HG02973 (cell line): ENCODE results near the gene HCN4.

Experiments used
- ATAC-seq: cut with Tn5 transposase; IDR thresholded peaks from one replicate; pipeline ENCODE4 v1.9.1; 2021; ENCODE audit warnings: moderate library complexity; ENCODE audit not compliant: unreplicated experiment

The HCN4 gene

DNA sequence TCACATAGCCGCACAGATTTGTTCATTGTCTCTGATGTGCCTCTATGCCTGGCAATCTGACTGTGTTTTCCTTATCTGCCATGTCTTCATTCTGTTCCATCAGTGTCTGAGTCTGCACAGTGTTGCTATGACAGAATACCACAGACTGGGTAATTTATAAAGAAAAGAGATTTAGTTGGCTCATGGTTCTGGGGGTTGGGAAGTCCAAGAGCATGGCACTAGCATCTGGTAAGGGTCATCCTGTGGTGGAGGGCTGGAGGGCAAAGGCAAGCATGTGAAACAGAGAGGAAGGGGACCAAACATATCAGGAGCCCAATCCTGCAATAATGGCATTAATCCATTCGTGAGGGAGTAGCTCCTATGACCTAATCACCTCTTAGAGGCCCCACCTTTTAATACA lies 11.9 kb upstream of the HCN4 start:
- no peak for ATAC-seq

DNA sequence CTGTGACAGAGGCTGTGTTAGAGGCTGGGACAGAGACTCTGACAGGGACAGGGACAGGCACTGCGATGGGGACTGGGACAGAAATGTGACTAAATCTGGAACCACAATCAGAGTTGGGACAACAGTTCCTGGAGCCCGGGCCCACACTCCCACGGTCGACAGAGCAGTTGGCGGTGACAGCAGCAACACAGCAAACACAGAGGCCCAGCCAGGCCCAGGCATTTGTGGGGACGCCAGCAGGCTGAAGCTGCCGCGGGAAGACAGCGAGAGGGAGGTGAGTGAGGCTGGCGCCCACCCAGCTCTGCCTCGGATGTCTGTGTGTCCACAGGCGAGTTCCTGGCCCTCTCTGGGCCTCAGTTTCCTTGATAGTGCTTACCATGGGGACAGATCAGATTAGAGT lies 9.3 kb upstream of the HCN4 start:
- no peak for ATAC-seq

DNA sequence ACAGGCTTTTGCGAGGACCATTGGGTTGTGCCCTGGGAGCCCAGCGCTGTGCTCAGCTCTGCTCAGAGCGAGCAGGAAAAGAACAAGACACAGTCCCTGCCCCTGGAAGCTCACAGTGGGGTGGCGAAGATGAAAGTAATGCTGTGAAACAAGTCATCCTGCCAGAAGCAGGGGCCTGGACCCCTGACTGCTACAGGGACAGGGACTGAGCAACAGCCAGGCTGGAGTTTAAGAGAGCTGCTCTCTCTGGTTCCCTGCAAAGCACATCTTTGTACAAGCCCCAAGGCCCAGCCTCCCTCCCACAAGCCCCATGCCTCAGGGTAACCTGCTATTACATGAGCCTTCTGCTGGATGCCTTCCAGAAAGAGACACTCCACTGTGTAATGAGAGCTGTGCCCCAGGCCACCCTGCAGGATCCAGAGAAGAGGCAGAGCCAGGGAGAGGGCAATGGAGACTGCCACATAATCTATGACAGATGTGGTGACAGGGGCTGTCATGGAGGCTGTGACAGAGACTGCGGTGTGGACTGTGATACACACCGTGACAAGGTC lies 7.1 kb upstream of the HCN4 start:
- no peak for ATAC-seq

DNA sequence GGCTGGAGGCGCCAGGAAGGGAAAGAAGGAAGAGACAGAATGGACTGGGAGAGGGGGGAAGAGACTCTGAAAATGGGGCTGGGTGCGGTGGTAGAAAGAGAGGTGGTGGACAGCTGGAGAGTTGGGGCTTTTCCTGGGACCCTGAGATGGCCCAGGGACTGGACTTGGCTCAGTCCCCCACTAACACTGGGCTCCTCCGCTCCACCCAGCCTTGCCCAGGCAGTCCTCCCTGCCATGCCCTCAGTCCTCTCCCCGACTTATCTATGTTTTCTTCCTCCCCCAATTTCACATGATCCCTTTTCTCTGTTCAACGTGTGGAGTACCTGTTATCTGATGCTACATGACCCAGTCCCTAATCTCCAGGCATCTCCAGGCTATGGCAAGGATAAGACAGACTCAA lies 6.3 kb upstream of the HCN4 start:
- ATAC-seq = no peak

DNA sequence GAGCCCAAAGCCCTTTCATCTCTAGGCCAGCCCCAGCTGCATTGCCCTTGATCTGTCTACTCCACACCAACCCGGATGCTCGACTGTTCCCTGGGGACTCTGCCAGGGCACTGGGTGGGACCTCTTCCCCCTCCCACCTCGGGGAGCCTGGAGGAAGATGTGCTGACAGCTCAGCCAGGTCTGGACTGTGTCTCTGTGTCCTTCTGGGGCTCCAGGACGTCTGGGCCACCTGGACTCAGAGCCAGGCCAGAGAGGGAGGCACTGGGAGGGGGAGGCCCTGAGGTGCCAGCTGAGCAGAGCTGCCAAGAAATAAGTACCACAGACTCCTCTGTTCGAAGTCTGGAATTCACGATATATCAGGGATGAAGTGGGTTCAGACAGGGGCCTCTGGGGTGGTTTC lies 5.8 kb upstream of the HCN4 start:
- no peak for ATAC-seq

DNA sequence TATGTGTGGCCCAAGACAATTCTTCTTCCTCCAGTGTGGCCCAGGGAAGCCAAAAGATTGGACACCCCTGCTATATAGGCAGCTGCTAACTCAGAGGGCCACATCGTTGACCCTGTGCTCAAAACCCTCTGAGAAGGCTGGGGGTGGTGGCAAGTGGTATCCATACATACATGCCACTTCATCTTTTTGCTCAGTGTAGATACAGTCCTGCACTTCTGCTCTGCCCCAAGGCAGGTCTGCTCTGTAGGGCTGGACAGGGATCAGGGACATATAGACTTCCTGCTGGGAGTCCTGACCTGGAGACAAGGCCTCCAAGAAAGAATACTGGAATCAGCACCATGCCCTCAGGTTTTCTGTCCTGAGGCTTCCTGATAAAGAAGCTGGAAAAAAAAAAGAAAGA lies 4.5 kb upstream of the HCN4 start:
- ATAC-seq = no peak

DNA sequence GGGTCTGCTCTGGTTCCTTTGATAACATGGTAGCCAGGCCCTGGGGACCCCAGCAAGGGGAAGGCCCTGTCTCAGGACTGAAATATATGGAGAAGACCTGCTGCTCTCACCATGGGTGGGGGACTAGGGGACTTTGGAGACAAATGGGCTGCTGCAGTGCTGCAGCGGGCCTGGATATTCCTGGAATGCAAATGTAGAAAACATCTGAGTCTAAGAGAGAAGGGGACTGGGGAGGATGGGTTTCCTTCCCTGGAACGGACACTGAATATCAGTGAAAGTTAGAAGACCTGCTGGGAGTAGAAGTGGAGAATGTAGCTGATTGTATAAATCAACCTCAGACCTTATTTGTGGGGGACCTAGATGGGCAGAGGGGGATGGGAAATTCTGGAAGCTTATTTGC lies 3.1 kb upstream of the HCN4 start:
- no peak for ATAC-seq

DNA sequence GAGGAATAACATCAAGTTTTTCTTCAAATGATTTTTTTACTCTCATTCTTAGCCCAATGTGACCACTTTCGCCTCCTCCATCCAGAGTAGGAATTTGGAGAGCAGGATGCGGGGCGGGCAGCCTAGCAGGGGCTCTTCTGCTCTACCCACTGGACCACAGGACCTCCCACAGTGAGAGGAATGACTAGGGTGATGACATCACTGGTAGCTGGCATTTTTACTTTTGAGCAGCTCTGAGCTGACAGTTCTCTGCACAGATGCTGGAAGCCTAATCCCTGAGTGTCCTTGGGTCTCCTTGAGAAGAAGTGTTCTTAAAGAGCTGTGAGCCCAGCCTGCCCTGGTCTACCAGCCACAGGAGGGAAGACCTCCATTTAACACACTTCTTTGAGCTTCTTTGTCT lies 1.4 kb upstream of the HCN4 start:
- no peak for ATAC-seq

DNA sequence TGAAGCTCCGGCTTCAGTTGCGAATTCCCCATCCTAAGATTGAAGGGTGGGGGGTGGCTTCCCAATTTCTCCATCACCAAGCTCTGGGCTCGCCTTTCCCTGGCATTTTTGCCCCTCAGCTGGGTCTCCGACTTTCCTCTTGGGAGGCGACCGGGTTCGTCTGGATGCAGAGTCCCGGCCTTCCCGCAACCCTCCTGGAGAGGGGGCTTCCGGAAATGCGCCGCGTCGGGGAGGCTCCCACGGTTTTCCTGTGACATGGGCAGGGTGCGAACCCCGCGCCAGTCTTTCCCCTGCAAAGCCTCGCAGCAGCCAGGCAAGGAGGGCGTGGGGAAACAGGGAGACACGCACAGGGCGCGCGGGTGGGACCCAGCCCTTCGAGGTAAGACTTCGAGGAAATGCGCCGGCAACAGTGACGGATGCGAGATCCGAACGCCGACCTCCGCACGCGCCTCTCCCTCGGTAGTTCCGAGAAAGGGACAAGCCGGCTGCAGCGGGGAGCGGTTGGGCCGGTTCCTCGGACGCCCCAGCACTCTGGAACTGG lies 466 bp upstream of the HCN4 start:
- no peak for ATAC-seq

DNA sequence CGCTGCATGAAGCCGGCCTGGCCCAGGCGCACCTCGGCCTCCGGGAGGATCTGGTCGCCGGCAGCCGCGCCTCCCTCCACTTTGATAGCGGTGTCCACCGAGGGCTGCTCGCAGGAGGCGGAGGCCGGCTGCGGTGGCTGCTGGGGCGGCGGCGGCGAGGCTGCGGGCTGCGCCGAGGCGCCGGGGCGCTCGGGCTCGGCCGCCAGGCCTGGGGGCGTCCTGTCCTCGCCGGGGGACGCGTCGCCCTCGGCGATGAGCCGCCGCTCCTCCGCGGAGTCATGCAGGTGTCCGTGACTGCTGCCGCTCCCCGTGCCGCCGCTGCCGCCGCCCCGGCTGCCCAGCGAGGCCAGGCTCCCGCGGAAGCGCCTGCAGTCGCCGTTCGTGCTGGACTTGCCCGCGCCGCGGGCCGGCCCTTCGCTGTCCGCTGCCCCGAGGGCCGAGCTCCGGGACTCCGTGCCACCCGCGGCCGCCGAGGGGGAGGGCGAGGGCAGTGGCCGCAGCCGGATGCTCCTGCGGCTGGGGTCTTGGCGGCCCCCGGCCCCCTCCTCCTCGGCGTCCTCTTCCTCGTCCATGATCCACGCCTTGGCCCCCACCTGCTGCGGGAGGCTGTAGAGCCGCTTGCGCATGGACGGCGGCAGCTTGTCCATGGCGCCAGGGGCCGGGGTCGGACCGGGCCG lies 996 bp downstream of the HCN4 start:
- no peak for ATAC-seq

DNA sequence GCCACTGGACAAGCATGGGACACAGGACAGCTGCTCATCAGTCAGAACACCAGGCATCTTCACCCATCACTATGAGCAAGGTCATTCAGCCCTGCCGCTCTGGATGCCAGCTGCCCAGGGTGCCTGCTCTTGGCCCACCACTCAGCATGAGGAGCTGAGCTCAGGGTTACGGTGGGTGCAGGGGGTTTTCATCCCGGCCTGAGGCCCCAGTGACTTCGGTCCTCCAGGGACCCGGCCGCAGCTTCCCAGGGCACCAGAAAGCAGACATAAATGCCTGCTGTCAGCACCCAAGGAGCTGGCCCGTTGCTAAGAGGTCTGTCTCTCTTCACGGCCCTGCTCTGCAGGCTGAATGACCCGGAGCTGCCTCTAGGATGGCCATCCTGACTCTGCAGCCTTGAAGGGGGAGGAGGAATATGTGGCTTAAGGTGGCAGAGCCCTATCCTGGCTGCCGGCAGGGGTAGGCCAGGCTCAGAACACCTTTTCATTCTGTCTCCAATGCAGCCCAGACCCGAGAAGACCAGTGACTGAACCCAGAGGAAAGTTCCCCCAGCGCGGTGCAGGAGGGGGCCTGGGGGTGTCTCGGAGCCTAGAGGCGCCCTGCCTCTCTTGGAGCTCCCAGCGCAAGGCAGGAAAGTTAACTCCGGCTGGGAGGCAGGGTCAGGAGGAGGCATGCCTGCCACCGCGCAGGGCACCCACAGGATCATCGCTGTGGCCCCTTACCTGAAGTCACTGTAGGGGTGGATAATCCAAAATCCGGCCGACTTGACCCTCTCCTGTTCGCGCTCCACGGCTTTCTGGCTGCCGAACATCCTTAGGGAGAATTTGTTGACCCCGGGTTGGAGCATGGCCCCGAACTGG lies 1.8 kb downstream of the HCN4 start:
- no peak for ATAC-seq

DNA sequence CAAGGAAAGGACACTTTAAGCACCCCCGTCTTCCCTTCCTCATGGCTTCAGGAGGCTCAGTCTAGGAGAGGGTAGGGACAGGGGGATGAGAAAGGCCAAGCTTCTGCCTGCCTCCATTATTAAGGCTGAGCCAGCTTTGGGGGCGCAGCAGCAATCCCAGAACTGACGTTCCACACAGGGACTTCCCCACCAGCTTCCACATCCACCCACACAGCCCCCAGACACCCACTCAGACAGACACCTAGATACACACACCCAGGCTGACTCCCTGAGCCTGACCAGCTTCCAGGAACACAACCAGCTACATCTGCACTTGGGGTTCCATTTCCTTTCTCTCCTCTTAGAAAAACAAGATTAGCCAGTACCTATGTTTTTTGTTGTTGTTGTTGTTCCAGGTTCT lies 4.7 kb downstream of the HCN4 start:
- no peak for ATAC-seq

DNA sequence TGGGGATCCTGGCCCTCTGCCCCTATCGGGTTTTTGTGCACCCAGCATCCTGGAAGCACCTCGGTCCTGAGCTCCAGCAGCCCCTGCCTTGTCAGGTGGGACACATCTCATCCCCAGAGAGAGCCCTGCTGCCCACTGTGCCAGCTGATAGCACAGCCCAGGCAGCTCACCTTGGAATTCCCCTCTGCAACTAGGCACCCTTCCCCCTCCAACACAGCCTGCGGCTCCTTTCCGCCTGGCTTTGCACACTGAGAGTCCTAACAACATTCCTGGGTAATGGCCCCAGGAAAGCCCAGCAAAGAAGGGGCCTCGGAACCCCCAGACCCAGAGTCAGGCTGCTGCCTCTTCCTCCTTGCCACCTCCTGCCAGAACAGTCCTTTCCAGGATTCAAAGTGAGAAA lies 5.9 kb downstream of the HCN4 start:
- ATAC-seq = no peak

DNA sequence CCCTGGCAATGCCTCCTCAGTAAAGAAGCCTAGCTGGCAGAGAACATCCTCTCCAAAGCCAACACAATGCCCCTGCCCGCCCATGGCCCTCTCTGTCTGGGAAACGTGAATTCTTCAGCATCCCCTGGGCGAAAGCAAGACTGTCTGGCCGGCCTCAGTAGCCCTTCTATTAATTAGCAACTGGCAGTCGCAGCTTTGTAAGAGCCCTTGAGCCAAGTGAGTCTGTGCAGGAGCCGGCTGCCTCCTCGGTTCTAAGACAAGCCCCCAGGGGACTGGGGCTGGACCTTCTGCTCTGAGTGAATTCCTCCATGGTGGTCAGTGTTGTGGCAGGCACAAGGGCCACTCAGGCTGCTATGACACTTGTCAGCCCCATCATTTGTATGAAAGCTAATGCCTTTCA lies 7.4 kb downstream of the HCN4 start:
- ATAC-seq = no peak

DNA sequence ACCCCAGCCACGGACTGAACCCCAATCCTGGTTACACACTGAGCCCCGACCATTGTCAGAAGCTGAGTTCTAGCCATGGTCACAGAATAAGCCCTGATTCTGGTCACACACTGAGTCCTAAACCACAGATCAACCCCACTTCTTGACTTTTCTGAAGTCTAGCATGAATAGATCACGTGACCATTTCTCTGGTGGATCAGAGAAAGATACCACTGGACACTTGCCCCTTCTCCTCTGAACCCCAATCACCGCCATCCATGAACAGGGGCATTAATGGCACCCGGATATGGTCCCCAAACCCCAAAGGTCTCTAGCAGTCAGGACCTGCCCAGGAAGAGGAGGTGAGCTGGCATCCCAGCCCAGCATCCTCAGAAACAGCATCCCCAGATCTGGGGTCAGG lies 9.1 kb downstream of the HCN4 start:
- no peak for ATAC-seq

DNA sequence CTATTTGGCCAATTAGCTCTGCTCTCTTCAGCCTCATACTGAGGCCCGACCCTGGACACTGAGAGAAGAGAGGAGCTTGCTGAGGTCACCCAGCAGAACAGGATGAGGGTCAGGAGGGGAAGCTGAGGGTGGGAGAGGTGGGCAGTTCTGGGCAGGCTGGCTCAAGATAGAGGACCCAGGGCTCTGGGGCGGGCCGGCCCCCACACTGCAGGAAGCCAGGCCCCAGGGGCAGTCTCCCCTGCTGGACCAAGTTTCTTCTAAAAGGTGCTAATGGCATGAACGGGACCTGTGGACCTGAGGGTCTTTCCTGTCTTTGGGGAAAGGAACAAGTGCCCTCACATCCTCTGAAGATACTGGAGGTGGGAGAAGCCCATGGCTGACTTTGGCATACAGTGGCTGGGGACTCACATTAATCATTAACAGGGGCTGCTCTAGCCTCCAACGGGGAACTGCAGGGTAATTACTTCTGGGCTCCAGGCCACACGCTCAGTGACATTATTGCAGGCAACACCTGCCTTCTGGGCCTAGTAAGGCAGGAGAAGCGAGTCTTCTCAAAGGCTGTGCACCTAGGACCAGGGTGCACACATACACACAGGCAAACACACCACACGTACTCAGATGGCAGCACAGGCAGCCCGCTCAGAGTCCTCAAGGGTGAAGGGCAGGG lies 10.6 kb downstream of the HCN4 start:
- no peak for ATAC-seq

DNA sequence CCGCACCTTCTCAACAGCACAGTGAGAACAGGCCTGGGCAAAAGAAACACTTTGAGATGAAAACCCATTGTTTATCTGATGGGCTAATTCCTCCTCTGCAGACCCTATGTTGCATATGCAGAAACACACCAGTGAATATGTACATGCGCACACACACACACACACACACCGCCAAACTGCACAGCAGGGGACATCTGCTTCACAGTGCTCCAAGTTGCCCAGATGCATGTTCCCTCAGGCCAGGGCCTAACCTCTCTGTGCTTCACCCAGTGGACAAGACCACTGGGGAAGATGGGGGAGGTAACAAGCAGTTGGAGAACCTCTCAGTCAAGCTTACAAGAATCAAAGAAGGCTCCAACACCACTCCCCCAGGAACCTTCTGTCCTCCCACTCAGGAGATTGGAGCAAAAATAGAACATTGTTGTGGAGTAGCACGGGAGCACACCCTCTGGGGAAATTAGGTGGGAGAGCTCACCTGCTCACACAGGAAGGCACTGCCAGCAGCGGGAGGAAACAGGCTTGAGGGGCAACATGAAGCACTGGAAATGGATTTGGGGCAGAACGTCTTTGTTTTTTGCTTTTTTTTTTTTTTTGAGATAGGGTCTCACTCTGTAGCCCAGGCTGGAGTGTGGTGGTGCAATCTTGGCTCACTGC lies 13.0 kb downstream of the HCN4 start:
- ATAC-seq = no peak

DNA sequence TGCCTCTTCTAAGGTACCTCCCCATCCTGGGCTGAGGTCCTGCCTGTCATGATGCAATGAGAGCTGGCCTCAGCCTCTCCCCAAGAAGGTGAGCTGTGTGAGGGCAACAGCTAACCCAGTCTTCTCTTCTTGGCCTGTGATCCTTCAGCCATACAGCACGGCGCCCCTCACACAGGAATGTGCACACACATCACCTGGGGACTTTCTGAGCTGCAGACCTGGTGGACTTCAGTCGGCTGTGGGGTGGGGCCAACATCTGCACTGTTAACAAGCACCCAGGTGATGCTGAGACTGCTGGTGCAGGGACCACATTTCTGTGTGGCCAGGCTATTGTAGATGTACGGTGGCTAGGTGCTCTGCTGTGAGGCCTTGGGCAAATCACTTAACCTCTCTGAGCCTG lies 14.5 kb downstream of the HCN4 start:
- no peak for ATAC-seq

DNA sequence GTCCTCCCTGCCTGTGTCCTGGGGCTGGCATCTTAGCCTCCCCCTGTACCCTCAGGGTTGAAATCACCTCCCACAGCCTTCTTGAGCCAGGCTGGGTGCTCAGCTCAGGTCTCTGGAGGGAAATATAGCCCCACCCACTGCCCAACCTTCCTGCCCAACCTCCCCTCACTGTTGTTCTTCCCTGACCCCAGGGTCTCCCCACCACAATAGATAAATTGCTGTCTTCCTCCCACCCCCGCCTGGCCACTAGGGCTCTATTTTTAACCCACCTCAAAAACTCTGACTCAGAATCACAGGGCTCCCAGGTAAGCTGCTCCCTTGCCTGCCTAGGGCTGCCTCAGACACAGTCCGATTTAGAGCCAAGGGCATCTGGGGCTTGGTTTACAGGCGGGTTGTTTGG lies 15.0 kb downstream of the HCN4 start:
- ATAC-seq = no peak

DNA sequence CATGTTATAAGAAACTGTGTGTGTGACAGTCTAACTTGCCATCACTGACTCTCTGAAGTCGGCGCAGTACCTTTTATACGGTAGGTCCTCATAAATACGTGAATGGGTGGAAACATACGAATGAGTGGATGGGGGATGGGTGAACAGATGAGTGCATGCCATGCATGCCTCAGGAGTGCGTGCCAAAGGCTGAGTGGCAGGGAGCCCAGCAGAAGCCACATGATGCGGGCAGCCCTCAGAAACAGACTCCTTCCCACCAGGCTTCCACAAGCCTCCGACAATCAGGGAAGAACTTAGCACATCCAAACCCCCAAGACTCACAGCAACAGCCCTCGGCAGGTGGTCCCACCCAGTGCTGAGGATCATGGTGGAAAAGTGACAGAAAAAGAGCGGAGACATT lies 16.7 kb downstream of the HCN4 start:
- ATAC-seq = no peak

DNA sequence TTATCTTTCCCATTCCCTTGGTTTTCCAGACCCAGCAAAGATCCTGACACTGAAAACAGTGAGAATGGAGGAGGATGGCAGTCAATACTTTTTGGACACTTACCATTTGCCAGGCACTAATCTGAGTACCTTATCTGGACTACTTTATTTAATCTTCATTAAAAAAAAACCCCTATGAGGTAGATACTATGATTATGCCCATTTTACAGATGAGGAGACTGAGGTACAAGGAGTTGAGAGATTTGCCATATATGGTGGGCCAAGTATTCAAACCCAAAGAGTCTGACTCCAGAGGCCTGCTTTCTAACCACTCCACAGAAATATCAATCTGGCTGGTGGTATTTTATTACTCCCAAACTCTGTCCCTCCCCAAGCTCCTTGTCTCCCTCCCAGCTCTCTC lies 19.6 kb downstream of the HCN4 start:
- no peak for ATAC-seq
